GM19372 (cell line): ENCODE measurements around the gene BICC1.

Source experiments
- ATAC-seq: cut with Tn5 transposase; IDR thresholded peaks from one replicate; pipeline ENCODE4 v1.9.1; 2021; ENCODE audit warnings: mild to moderate bottlenecking, low read depth, moderate library complexity; ENCODE audit not compliant: unreplicated experiment

The BICC1 gene

DNA sequence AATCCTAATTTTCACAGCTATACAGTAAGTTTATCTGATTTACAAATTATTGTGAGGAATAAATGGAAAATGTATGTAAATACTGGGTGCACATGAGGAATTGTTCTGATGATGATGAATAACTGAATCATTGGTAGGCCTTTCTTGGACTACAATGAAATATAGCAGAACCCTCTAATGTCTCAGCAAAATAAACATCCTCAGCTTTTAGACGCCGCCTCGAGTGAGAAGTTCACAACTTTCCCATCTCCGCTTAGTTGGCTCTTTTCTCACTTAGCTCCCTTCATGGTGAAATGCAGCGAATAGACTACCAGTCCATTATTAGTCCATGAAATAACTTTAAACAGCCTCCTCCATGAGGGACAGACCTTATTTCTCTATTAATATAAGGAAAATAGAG is 182.3 kb downstream of the BICC1 start:
- ATAC-seq = no peak

GRCh38 chr10:58696736-58697135 is 184.1 kb downstream of the BICC1 start:
- no peak for ATAC-seq

DNA sequence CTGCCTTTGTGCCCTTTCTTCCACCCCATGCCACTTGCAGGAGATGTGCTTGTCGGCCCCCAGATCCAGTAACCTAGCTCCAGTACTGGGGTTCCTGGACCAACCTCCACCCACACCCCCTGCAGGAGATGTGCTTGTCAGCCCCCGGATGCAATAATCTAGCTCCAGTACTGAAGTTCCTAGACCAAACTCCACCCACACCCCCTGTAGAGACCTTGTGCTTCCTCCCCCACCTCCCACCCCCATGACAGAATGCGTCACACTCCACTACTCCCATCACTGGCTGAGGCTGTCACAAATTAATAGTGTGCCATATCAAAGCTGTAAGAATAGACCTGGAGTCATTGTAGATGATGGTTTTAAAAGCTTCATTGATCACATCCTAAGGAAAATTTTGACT is 185.0 kb downstream of the BICC1 start:
- no peak for ATAC-seq

- ATAC-seq = no peak
Measured at GRCh38 chr10:58698777-58699356, 186.2 kb downstream of the BICC1 start.

DNA sequence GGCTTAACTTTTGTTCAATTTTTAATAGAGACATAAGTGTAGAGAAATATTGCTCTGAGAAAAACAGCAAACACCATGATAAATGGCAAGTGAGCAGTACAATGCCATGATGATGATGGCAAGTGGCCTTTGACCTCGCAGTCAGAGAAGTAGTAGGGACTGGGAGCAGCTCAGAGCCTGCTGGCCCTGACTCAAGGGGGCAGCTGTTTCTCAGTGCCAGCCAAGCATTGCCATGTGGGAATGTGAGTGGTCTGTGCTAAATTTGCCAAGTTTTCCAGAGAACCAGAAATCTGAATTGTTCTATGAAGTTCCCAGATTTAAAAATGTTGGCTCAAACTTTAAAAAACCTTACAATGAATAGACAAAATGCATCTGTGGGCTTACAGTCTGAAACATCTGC is 187.9 kb downstream of the BICC1 start:
- no peak for ATAC-seq

DNA sequence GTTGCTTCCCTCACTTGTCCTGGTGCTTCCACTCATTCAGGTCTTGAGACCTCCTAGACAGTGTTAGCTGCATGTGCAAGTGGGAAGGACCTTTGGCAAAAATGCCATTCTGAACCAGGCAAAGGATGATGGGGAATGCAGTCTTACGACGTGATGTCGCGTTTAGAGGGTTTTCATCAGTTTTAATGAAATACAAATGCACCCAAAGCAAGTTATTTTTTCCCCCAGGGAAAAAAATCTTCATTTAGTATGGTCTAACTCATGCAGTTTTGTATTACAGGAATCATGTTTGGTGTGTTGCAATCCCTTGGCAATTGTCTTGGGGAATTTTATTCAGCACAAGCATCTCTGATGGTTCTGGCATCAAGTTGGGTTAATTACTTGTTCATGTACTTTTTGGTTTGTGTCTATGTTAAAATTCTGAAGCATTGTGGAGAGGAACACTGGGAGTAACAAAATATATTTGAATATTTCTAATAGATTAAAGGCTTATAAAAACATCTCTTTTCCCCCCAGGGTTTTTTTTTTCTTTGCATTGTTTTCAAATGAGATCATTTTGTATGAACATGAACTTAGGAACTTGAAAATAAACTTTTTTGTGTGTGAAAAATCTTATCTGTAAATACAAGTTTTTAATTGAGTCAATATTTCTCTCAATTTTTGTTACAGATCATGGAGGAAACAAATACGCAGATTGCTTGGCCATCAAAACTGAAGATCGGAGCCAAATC is 188.9 kb downstream of the BICC1 start:
- no peak for ATAC-seq

DNA sequence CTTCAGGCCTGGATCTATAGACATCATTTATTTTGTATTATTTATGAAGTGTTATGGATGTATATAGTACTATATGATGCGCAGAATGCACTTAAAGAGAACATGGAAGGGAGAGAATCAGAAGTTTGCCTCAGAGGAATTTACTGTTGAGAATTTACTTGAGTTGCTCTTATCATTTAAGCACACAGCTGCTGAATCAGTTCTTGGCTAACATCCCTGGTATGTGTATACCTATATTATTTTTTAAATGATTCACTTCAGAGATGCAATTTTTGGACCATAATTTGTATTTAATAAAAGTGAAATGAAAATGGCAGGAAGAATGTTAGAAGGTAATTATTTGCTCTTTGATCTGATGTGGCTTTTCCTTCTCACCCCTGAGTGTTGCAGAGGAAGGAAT is 191.6 kb downstream of the BICC1 start:
- no peak for ATAC-seq

GRCh38 chr10:58704671-58705141 is 192.0 kb downstream of the BICC1 start:
- ATAC-seq = no peak

DNA sequence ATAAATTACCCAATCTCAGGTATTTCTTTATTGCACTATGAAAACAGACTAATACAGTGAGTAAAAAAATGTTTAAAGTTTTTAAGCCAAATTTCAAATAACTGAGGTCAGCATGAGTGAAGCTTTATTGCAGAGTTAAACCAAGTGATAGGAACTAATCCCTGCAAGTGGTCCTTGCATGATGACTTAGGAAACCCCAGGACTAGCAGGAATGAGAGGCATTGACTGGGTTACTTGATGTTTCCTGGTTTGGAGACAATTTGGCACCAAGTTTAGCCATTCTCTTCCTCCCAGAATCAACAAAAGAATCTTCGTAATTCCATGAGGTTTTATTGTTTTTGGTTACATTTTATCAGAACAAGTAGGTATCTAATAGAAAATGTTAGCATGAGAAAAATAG is 194.2 kb downstream of the BICC1 start:
- ATAC-seq = no peak

- no peak for ATAC-seq
Measured at GRCh38 chr10:58712141-58712540, 199.5 kb downstream of the BICC1 start.

- no peak for ATAC-seq
Measured at GRCh38 chr10:58712982-58713381, 200.3 kb downstream of the BICC1 start.

- ATAC-seq = no peak
Measured at GRCh38 chr10:58714409-58714808, 201.7 kb downstream of the BICC1 start.

DNA sequence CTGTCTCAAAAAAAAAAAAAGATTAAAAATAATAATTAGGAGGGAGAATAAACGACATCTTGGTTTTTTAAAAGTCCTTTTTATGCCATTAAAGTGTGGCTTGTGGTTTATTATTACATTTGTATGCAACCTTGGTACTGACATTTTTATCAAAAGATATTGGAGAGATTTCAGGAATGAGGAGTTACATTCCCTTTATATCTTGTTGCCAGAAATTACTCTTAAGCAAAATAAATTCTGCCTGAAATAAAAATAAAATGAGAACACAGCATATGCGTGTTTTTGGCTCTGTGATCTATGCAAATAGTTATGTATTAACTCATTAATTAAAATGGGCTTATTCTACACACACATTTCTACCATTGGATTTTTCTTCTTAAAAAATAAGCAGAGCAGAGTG is 202.4 kb downstream of the BICC1 start:
- ATAC-seq = no peak

DNA sequence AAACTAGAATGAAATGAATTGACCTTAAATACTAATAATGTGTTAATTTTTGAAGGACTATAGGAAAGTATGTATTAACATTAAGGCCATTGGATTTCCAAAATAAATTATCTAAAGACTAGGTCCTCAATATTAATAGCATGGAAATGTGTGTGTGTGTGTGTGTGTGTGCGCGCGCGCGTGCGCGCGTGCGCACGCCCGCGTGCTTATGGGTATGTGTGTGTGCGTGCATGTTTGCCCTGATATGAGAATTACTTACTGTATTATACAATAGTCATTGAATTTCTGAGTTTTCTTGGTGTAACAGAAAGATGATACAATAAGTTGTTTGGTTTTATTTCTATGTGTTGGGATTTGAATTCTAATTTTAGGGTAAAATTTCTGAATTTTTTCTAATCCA is 205.9 kb downstream of the BICC1 start:
- no peak for ATAC-seq

GRCh38 chr10:58721601-58722281 is 209.1 kb downstream of the BICC1 start:
- ATAC-seq = no peak

GRCh38 chr10:58723186-58723585 is 210.5 kb downstream of the BICC1 start:
- ATAC-seq = no peak

GRCh38 chr10:58723966-58724365 is 211.3 kb downstream of the BICC1 start:
- no peak for ATAC-seq

GRCh38 chr10:58724781-58725180 is 212.1 kb downstream of the BICC1 start:
- no peak for ATAC-seq

DNA sequence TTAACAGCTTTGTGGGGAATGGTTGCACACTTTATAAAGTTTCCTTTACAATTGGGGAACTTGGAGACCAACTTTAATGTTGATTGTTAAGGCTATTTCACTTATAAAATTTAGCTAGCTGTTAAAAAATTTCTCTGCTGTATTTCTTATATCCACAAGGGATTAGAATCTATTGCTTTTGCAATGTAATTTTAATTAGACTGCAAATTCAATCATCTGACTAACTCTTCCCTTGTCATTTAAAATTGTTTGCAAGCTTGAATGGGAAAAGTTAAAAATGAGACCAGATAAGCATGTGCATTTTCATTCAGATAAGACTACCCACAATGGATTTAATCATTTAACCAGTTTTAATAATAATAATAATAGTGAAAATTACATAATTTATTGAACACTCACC is 213.2 kb downstream of the BICC1 start:
- no peak for ATAC-seq

DNA sequence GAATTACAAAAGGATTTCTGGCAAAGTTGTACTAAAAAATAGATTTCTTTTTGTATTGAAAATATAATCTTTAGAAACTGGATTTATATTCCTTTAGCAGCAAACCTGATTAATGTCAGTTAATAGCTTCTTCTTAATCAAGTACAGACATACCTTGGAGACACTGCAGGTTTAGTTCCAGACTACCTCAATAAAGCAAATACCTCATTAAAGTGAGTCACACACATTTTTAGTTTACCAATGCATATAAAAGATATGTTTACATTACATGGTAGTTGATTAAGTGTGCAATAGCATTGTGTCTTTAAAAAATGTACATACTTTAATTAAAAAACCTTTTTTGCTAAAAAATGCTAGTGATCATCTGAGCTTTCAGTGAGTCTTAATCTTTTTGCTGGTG is 215.0 kb downstream of the BICC1 start:
- ATAC-seq = no peak

DNA sequence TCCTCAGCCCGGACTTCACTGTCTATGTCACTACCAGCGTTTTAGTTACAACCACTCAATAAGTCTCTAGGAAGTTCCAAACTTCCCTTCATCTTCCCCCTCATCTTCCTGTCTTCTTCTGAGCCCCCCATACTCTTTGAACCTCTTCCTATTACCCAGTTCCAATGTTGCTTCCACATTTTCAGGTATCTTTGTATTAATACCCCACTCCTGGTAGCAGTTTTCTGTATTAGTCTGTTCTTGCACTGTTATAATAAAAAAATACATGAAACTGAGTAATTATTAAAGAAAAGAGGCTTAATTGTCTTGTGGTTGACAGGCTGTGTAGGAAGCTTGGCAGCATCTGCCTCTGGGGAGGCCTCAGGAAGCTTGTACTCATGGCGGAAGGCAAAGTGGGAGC is 218.6 kb downstream of the BICC1 start:
- no peak for ATAC-seq

DNA sequence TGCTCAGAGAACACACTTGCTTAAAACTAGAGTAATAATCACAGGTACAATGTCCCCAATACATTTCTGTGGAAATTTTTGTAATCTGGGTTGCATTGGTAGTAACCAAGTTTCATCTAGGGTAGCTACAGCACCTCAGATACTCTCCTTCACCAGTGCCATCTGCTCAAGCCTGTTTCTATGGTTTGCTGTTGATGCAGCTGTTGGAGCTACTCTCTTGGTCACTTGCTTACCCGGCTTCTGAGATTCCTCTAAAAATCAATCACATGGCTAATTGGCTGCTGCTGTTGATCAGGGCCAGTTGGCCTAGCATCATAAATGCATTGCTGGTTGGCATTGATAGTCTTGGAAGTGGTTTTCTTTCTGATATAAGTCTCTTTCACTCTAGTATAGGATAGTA is 220.8 kb downstream of the BICC1 start:
- ATAC-seq = no peak
